Measurements from ENCODE around the gene TRPV2.

TRPV2 gene

DNA sequence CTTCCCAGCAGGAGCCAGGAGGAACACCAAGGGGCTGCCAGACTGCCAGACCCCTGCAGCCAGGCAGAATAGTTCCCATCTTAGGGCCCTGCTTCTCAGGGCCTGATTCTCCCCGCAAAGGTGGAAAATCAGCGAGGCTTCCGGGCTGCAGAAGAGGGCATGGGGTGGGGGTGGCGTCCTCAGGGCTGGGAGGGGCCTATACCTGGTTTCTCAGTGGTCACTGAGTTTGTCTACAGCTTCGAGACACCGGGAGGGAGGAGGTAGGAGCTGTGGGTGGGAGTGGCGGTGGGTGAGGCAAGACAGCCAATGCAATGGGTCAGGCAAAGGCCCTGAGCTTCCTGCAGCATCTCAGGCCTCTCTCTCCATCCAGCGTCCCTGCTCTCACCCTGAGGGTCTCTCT is 62.3 kb downstream of the TRPV2 start:
- DNase-seq: no peak

DNA sequence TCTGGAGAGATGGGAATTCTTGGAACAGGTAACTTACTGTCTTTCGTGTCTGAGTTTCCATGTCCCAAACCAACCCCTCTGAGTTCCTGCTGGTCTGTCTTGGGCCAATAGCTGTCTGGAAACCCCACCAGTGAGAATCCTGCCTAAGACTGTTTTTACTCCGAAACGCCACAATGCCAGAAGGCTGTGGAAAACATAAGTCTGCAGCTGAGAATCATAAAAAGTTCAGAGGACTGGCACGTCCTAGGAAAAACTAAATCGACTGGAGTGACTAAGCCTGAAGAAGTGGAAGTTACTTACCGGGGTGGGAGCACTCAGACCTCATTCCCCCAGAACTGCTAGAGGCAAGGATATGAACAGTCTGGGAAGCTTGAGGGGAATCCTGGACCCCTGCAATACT is 63.3 kb downstream of the TRPV2 start:
- DNase-seq: no peak

DNA sequence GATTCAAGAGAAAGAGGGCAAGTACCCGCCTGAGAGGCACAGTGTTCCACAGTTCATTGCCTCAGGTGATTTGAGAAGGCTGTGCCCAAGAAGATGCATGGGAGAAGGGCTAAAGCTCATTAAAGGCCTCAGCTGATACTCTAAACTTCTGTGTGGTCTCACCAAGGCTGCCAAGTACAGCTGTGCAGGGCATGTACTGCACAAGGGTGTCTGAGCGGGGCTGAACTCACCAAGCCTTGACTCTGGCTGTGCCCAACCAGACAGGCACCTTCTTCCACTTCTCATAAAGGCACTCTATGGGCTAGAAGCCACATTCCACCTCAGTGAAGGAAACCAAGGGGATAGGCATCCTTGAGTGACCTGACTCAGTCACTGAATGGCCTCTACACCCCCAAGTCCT is 63.9 kb downstream of the TRPV2 start:
- no peak for DNase-seq

DNA sequence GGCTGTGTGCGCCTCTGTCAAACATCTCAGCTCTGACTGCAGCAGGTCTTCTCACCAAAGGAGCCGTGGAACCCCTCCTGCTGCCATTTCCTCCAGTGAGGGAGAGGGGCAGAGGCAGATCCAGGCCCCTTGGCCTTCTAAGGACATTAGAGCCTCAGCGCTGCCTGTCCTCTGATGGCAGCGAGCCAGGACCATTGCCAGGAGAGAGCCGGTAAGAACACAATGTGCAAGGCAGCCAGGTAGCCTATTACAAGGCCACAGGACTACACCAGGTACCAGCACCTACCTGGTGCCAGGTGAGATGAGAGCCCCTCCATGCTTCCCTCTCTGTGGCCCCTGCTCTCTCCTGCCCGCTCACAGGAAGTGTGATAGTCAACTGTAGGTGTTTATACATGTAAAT is 65.6 kb downstream of the TRPV2 start:
- DNase-seq: no peak

DNA sequence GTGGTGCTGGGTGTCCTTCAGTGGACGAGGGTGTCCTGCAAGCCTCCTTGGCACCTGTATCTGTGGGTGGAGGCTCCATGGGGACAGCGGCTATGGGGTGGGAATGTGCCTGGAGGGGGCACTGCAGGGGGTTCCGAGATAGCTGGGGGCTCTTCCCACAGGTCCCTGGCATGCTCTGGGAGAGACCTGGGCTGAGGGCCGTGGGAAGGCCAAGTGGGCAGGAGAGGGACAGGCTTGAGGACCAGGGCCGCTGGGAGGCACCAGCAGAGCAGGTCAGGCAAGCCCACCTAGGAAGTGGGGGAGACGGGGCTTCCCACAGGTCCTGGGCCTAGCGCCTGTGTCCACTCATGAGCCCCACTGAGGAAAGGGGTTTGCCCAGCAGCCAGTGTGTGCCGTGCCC is 66.9 kb downstream of the TRPV2 start:
- DNase-seq: no peak

DNA sequence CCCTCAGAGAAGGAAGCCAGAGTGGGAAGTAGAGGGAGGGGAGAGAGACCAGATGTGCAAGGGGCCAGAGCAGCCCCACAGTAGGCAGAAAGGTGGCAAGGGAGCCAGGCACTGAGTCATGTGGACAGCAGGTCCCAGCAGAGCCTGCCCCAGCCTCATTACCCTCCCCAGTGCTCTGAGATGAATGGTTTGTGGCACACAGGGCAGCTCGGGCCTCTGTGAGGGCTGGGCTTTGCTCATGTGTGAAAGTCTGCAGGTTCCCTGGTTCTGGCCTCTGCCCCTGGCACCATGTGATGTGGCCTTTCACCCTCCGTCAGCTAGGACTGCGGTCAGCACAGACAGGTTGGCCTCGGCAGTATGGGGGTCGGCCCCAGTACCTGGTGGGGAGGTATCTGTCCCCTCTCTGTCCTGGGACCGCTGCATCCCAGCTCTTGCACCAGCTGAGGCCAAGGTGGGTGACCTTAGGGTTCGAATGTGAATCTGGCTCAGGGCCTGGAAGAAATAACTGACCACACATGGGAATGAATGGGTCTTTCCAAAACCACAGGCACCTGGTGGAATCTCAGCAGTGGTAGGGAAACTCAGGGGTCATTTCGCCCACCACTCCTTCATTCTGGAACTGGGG is 67.8 kb downstream of the TRPV2 start:
- DNase-seq: no peak

DNA sequence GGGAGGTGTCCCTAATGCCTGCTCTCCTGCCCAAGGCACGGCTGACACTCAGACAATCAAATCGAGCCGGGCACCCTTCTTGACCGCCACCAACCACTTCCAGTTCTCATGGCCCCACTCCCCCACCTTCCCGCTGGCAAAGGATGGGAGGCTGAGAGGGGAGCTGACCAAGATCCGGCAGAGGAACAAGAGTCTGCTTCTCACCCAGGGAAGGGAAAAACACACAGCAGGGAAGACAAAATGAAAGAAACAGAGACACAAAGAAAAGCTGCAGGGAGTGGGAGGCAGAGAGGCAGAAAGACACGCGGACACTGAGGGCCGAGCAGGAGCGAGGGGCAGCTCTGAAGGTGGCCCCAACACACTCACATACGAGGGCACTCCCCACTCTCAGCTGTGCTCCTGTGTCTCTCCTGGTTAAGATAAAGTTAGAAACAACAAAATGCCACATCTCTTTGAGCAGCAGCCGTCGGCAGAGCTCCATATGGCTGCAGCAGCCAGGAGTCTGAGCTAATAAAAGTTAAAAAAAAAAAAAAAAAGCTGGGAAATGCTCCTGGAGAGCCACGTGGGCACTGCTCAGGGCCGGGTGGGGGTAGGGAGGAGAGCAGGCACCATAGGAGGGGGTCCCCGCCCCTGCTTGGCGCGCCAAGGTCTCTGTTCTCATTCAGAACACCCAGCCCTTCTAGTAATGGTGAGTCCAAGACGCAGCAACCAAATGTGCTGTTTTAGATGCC is 69.2 kb downstream of the TRPV2 start:
- peak in 1 of 14 donors; percentile 28 for DNase-seq

Data from C1 segment of cervical spinal cord (tissue), 14 donors.